Transverse colon (tissue), 4 donors: ENCODE results near the gene RNGTT.

ENCODE experiments used
- CTCF ChIP-seq, 5 experiments: fragments of 200-600 bp in 3 of 5; fragments of 450-650 bp in 2 of 5; sonication (generic) in 3 of 5; IDR thresholded peaks; 1 replicate in 2 of 5; 2 replicates in 3 of 5; pipeline ENCODE4 v1.5.1; 2016 to 2017; ENCODE audit warnings: antibody characterized with exemption in 5 of 5, inconsistent platforms in 3 of 5, mild to moderate bottlenecking in 2 of 5, moderate library complexity in 1 of 5
- POLR2A ChIP-seq: fragments of 450-650 bp; IDR thresholded peaks from one replicate; pipeline ENCODE4 v1.6.1; 2016; ENCODE audit warnings: antibody characterized with exemption, mild to moderate bottlenecking, moderate library complexity
- POLR2AphosphoS5 ChIP-seq, 3 donors: sonication (generic); formaldehyde crosslinking; IDR thresholded peaks; one replicate each; pipeline ENCODE4 v1.6.1; 2016; ENCODE audit warnings: antibody characterized with exemption in 3 of 3

GRCh38 chr6:88567696-88568095 lies 395.7 kb downstream of the RNGTT start:
- TF ChIP-seq POLR2A (no peak), POLR2AphosphoS5 (IDR thresholded peaks at IDR 0.05) (no peak), CTCF (IDR thresholded peaks at IDR 0.05) (no peak)
